Choroid plexus epithelial cell (primary cell): Measurements from ENCODE around the gene TTC7B.

ENCODE experiments used
- DNase-seq: peaks from one replicate; pipeline ENCODE4 v3.0.0-alpha.2; 2010; ENCODE audit warnings: low read depth
- H3K4me3 ChIP-seq: 2 replicates; pipeline ENCODE4 v1.5.1; 2011; ENCODE audit warnings: low read depth, mild to moderate bottlenecking, control low read depth, low read length, moderate library complexity
- TF ChIP-seq, protein P1 (sequence below): conservative IDR thresholded peaks from 2 replicates; pipeline ENCODE4 v1.5.1; 2011; ENCODE audit warnings: low read depth, mild to moderate bottlenecking, control low read depth, inconsistent platforms, low read length, moderate library complexity

Gene TTC7B

DNA sequence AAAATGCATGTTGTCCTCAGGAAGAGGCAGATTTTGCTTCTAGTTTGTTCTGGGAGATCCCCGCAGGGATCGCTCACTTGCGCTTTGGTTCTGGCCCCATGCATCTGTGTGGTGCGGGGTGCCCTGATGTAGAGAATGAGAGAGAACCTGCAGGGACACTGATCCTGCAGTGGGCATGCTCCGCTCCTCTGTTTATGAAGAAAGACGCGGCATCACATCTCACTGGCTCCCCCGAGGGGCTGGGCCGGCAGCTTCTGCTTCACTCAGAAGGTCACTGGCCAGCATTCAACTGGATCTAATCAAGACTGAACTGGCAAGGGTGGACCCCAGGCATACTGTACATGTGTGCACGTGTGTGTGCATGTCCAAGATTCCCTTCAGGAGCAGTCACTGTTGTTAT, 255.2 kb downstream of the TTC7B start:
- TF ChIP-seq, protein P1, sequence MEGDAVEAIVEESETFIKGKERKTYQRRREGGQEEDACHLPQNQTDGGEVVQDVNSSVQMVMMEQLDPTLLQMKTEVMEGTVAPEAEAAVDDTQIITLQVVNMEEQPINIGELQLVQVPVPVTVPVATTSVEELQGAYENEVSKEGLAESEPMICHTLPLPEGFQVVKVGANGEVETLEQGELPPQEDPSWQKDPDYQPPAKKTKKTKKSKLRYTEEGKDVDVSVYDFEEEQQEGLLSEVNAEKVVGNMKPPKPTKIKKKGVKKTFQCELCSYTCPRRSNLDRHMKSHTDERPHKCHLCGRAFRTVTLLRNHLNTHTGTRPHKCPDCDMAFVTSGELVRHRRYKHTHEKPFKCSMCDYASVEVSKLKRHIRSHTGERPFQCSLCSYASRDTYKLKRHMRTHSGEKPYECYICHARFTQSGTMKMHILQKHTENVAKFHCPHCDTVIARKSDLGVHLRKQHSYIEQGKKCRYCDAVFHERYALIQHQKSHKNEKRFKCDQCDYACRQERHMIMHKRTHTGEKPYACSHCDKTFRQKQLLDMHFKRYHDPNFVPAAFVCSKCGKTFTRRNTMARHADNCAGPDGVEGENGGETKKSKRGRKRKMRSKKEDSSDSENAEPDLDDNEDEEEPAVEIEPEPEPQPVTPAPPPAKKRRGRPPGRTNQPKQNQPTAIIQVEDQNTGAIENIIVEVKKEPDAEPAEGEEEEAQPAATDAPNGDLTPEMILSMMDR = no peak
- H3K4me3 ChIP-seq = no peak overlapping the region
- no peak for DNase-seq

DNA sequence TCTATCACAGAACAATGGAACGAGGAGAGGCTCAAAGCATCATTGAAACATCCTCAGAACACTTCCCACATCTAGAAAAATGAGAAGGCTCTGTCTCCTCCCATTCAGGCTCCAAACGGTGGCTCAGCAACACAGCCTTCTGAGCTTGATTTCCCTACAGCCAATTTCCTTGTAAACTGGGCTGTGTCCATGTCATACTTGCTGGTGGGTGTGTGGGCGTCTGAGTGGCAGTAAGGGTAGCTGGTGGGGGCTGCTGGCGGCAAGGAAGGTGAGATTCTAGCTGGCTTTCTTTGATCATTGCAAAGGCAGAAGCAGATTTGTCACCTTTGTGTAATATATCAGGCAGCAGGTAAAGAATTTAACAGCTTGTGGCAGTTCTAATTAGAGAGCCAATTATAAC, 255.7 kb downstream of the TTC7B start:
- H3K4me3 ChIP-seq = no peak overlapping the region
- no peak for DNase-seq
- TF ChIP-seq, protein P1 = no peak

DNA sequence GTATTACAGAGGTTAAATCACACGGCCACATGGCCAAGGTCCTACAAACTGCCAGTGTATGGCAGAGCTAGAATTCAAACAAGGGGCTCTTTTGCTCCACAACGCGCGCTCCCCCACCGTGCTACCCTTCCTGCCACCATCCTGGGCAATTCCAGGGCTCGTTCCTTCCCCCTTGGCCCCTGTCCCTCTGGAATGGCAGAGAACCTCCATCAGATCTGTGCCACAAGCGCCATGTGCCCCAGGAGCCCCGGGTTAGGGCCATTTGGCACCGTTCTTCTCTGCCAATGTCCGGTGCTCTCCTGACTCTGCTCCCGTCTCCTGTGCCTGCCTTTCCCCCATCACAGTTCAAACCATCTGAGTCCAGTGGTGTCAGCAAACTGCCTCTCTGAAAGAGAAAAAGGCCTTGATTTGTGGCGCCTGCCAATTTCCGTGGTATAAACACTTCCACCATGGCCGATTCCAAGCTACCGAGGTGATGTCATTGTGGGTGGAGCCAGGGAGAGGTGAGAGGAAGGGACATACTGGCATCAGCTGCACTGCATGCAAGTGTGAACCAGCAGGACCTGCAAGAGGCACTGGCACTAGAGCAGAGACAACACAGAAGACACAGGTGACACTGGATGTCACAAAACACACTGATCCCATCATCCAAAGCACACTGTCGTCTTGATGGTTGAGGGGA, 256.3 kb downstream of the TTC7B start:
- TF ChIP-seq, protein P1 = no peak
- no peak for DNase-seq
- no peak overlapping the region for H3K4me3 ChIP-seq

DNA sequence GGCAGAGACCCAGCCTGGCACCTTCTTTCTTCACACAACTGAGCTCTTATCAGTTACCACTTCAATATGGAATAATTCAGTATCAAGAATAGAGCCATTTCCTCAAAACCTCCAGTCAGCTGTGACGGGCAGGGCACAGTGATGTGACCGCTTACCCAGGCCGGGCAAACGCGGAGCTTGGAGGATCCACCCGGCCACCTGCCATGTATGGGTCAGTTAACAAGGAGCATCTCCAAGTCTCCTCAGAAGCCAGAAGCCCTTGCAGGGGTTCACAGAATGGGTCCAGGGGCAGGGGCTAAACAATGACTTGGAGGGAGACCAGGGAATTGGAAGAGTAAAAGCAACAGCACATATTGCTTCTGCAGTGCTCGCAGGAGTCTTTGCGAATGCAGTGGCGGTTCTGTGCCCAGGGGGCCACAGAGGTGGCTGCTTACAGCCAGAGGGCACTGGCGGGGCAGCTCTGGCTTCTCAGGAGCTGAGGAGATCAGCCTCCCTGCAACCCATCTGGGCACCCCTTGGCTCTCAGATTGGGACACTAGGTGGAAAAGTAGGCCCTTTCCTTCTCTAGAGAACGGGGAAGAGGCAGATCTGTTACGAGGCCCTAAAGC, 257.1 kb downstream of the TTC7B start:
- DNase-seq = no peak
- no peak overlapping the region for H3K4me3 ChIP-seq
- TF ChIP-seq, protein P1 = no peak

DNA sequence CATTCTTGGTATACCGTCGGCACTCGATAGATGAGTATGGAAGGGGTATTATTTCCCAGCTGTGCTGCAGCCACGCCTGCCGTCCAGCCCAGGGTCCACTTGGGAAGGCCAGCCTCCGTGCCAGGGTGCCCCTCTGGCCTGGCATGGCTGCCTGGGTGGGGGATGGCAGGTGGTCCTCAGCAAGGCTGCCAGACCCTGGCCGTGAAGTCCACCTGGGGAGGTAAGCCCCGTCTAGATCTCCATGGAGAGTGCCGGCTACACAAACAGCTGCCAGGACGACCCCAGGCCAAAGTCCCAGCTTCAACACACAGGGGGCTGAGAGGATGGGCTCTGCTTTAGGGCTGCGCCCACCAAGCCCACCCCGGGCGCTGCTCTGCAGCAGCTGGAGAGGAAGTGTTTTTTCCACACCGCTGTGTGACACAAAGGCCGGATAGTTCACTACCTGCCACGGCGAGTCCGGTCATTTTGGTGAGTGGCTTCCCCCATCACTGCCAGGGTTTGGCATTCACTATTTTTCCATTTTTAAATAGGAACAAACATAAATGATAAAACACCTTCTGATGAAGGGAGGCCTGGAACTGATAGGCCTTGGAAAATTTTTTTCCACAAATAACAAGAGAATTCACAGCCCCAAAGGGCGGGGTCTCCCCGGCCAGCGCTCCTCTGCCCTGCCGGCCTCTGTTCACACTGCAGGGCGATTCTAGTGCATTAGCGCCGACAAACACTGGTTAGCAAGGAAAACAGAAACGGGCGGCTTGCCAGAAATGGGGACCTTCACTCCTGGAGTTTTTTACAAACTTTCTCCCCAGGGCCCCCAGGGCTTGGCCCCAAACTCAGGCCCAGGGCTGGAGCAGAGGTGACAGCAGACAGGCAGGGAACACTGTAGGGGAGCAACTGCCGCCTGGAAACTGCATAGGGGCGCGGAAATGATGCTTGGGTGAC, 257.9 kb downstream of the TTC7B start:
- TF ChIP-seq, protein P1 = no peak
- no peak for DNase-seq

DNA sequence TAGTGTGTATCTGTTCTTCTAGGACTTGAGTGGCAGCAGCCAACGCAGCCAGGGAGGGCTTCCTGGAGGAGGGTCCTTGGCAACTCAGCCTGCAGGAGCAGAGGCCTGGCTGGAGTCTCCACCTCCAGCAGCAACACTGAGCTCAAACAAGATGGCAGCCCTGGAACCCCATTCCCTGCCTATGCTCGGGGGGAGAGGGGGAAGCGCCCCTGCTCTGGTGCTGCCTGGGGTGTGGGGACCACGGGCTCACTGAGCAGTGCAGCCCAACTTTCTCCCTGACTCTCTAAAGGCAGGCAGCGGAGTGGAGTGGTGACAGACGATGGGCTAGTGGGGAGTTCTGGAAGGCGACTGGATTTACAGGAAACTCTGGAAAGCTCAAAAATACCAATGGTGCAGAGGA, 258.7 kb downstream of the TTC7B start:
- TF ChIP-seq, protein P1 = no peak
- DNase-seq = no peak
- no peak overlapping the region for H3K4me3 ChIP-seq

More for the DNA sequence above, 257.9 kb downstream of the TTC7B start:
- no peak overlapping the region for H3K4me3 ChIP-seq
